Measurements from ENCODE around the gene GNAI3.

Gene GNAI3

GRCh38 chr1:109619576-109620400 lies 71.4 kb downstream of the GNAI3 start, which contains the start of the genes AMPD2 and GNAT2:
Gene AMPD2 (plus strand): TSS chr1:109619837. CDS start chr1:109621176, 1,339 bp downstream.
Gene GNAT2 (minus strand): TSS chr1:109619616. CDS start chr1:109612870, 6,746 bp downstream.
- peak; percentile 72 for TF ChIP-seq POLR2A (IDR thresholded peaks at IDR 0.05; ENCODE audit: extremely low read depth, insufficient read length)
- TF ChIP-seq MYC (IDR thresholded peaks at IDR 0.05; ENCODE audit: low read depth, low read length): peak; percentile 99
- TF ChIP-seq CTCF (IDR thresholded peaks at IDR 0.05; ENCODE audit: low read depth, low read length): no peak
- TF ChIP-seq MAX (IDR thresholded peaks at IDR 0.05; ENCODE audit: low read depth, low read length): peak; percentile 96
- peak within 1 kb of the TSS; percentile 87 for H3K4me3 ChIP-seq (ENCODE audit: low read depth, low read length)
- DNase-seq (ENCODE audit: low read depth): peak; percentile 91

GRCh38 chr1:109620401-109620791 lies 72.0 kb downstream of the GNAI3 start:
- TF ChIP-seq CTCF (IDR thresholded peaks at IDR 0.05; ENCODE audit: low read depth, low read length): no peak
- TF ChIP-seq MYC (IDR thresholded peaks at IDR 0.05; ENCODE audit: low read depth, low read length): no peak
- TF ChIP-seq MAX (IDR thresholded peaks at IDR 0.05; ENCODE audit: low read depth, low read length): no peak
- no peak for TF ChIP-seq POLR2A (IDR thresholded peaks at IDR 0.05; ENCODE audit: extremely low read depth, insufficient read length)
- no peak for DNase-seq (ENCODE audit: low read depth)
- peak overlapping the region; percentile 87 for H3K4me3 ChIP-seq (ENCODE audit: low read depth, low read length)

- TF ChIP-seq CTCF (IDR thresholded peaks at IDR 0.05; ENCODE audit: low read depth, low read length): no peak
- TF ChIP-seq MAX (IDR thresholded peaks at IDR 0.05; ENCODE audit: low read depth, low read length): peak; percentile 71
- TF ChIP-seq POLR2A (IDR thresholded peaks at IDR 0.05; ENCODE audit: extremely low read depth, insufficient read length): peak; percentile 14
- TF ChIP-seq MYC (IDR thresholded peaks at IDR 0.05; ENCODE audit: low read depth, low read length): no peak
- peak overlapping the region; percentile 87 for H3K4me3 ChIP-seq (ENCODE audit: low read depth, low read length)
- peak; percentile 97 for DNase-seq (ENCODE audit: low read depth)
Measured at GRCh38 chr1:109620841-109621286, 72.4 kb downstream of the GNAI3 start.

GRCh38 chr1:109621379-109622136 lies 73.1 kb downstream of the GNAI3 start:
- no peak for DNase-seq (ENCODE audit: low read depth)
- H3K4me3 ChIP-seq (ENCODE audit: low read depth, low read length): peak overlapping the region; percentile 87
- TF ChIP-seq MAX (IDR thresholded peaks at IDR 0.05; ENCODE audit: low read depth, low read length) (peak; percentile 70), CTCF (IDR thresholded peaks at IDR 0.05; ENCODE audit: low read depth, low read length) (no peak)

- no peak for DNase-seq (ENCODE audit: low read depth)
- peak overlapping the region; percentile 87 for H3K4me3 ChIP-seq (ENCODE audit: low read depth, low read length)
- TF ChIP-seq POLR2A (IDR thresholded peaks at IDR 0.05; ENCODE audit: extremely low read depth, insufficient read length) (no peak), CTCF (IDR thresholded peaks at IDR 0.05; ENCODE audit: low read depth, low read length) (no peak), MYC (IDR thresholded peaks at IDR 0.05; ENCODE audit: low read depth, low read length) (no peak)
Measured at GRCh38 chr1:109622137-109622892, 73.9 kb downstream of the GNAI3 start.
